GM10266 (cell line): ENCODE measurements around the gene SPEF2.
"Not testable (repeated sequence)": the region's sequence is repeated elsewhere in the genome, so short reads cannot be mapped to it uniquely, and the experiment has no call there.

ENCODE experiments used
- DNase-seq: peaks from one replicate; pipeline ENCODE4 v3.0.0; 2012; ENCODE audit errors: extremely low spot score
- CTCF ChIP-seq: IDR thresholded peaks from 2 replicates; pipeline ENCODE4 v1.5.1; 2012; ENCODE audit warnings: mild to moderate bottlenecking, low read depth; ENCODE audit not compliant: control insufficient read depth, insufficient read depth; ENCODE audit errors: missing control alignments

Gene SPEF2

GRCh38 chr5:35838370-35839042, 220.8 kb downstream of the SPEF2 start:
- DNase-seq, result no peak
- TF ChIP-seq CTCF, result no peak

- no peak for TF ChIP-seq CTCF
Observed at GRCh38 chr5:35842856-35843255, 225.2 kb downstream of the SPEF2 start.

GRCh38 chr5:35845508-35845907, 227.8 kb downstream of the SPEF2 start:
- DNase-seq, result not testable (repeated sequence)

More at GRCh38 chr5:35842856-35843255, 225.2 kb downstream of the SPEF2 start:
- DNase-seq, result no peak

GRCh38 chr5:35847491-35847890, 229.8 kb downstream of the SPEF2 start:
- no peak for TF ChIP-seq CTCF
- no peak for DNase-seq

- TF ChIP-seq CTCF, result no peak
- DNase-seq, result no peak
Observed at GRCh38 chr5:35847961-35848360, 230.3 kb downstream of the SPEF2 start.

GRCh38 chr5:35849860-35850259, 232.2 kb downstream of the SPEF2 start:
- DNase-seq, result no peak

GRCh38 chr5:35850967-35851680, 233.5 kb downstream of the SPEF2 start:
- no peak for DNase-seq
- TF ChIP-seq CTCF, result no peak

More at GRCh38 chr5:35849860-35850259, 232.2 kb downstream of the SPEF2 start:
- TF ChIP-seq CTCF, result no peak
